Heart left ventricle (tissue), 13 donors: Measurements from ENCODE around the gene ACE.

Source experiments
- CTCF ChIP-seq, 12 donors: fragments of 200-600 bp; sonication (generic) in 4 of 12; IDR thresholded peaks; one replicate each; pipeline versions ENCODE4 v1.5.0 to v1.8.0; 2018 to 2022; ENCODE audit warnings: antibody characterized with exemption in 12 of 12, mild to moderate bottlenecking in 5 of 12
- POLR2A ChIP-seq, 2 donors: fragments of 450-650 bp; IDR thresholded peaks; one replicate each; pipeline ENCODE4 v1.6.1; 2017; ENCODE audit warnings: antibody characterized with exemption in 2 of 2, mild to moderate bottlenecking in 2 of 2, moderate library complexity in 2 of 2
- donor health status: ischemic (EF 13 %, LVEDD 7.1; RV severe dilation, severe dysfunction).
- donor health status: DM: no; HTN: yes; CAD: no.
- donor health status: DM: no; HTN: no; CAD: no.
- donor health status: ischemic (EF 25% LVEDD 6.9; RV normal size, moderate dysfunction).
- donor health status: ischemic (EF 25% LVEDD 5.7; RV mildly dilated, moderate dysfunction).
- donor health status: ischemic (EF 35%, LVEDD 5.7; RV mildly dilated, moderate dysfunction).
- donor health status: nonischemic (EF 11% LVEDD 7.7; RV severe dilation, severe dysfunction).
- donor health status: DM: yes; HTN: yes; CAD: no.
- donor health status: PGD.
- donor health status: ischemic (EF 29% LVEDD 5.4; RV normal size, mild dysfunction).
- donor health status: nonischemic (EF 23%, LVEDD 6.1; RV moderate dilation, normal function).

- TF ChIP-seq POLR2A (IDR thresholded peaks at IDR 0.05) (no peak), CTCF (IDR thresholded peaks at IDR 0.05) (no peak)
These were observed 4.6 kb downstream of the ACE start for GRCh38 chr17:63481488-63481870.
